Astrocyte (in vitro differentiated cells and primary cell): ENCODE results near the gene PLLP. TPM values are rescaled to one million over a fixed set of nuclear protein-coding genes. Genes with fewer than 3 reads are reported as not detected.

Source experiments
- DNase-seq: peaks from one replicate; pipeline ENCODE4 v3.0.0-alpha.2; 2010; ENCODE audit warnings: low read depth
- FAIRE-seq: peaks from 2 replicates; lab custom pipeline; 2011; peaks lifted over from hg19 to GRCh38; lab: Jason Lieb, UNC
- H2AFZ ChIP-seq: 2 replicates; pipeline ENCODE4 v1.6.0; 2012; ENCODE audit warnings: low read depth, low read length, inconsistent platforms
- H3K27ac ChIP-seq: 2 replicates; pipeline ENCODE4 v1.5.1; 2011; ENCODE audit warnings: low read depth, low read length, inconsistent platforms
- H3K27me3 ChIP-seq: 2 replicates; pipeline ENCODE4 v1.6.0; 2011; ENCODE audit warnings: low read length, inconsistent platforms; ENCODE audit not compliant: insufficient read depth
- H3K36me3 ChIP-seq: 2 replicates; pipeline ENCODE4 v1.5.1; 2011; ENCODE audit warnings: low read length, inconsistent platforms; ENCODE audit not compliant: insufficient read depth
- H3K4me1 ChIP-seq: 2 replicates; pipeline ENCODE4 v1.5.1; 2011; ENCODE audit warnings: low read length, inconsistent platforms; ENCODE audit not compliant: insufficient read depth
- H3K4me2 ChIP-seq: 2 replicates; pipeline ENCODE4 v1.6.0; 2012; ENCODE audit warnings: low read length, inconsistent platforms
- H3K4me3 ChIP-seq: 2 replicates; pipeline ENCODE4 v1.5.1; 2011; ENCODE audit warnings: low read depth, mild to moderate bottlenecking, low read length, inconsistent platforms; ENCODE audit not compliant: insufficient read depth
- H3K79me2 ChIP-seq: 2 replicates; pipeline ENCODE4 v1.6.0; 2012; ENCODE audit warnings: mild to moderate bottlenecking, low read length, inconsistent platforms; ENCODE audit not compliant: insufficient read depth
- H3K9ac ChIP-seq: 2 replicates; pipeline ENCODE4 v1.6.0; 2012; ENCODE audit warnings: mild to moderate bottlenecking, low read length, inconsistent platforms
- H3K9me3 ChIP-seq: 2 replicates; pipeline ENCODE4 v1.5.1; 2012; ENCODE audit warnings: low read depth, mild to moderate bottlenecking, low read length, inconsistent platforms; ENCODE audit not compliant: insufficient read depth
- H4K20me1 ChIP-seq: 2 replicates; pipeline ENCODE4 v1.6.0; 2012; ENCODE audit warnings: low read length, inconsistent platforms; ENCODE audit not compliant: insufficient read depth
- H3K27ac Mint-ChIP-seq: one replicate; pipeline ENCODE4 v1.8.0; 2021; ENCODE audit warnings: mild to moderate bottlenecking, mixed read lengths; ENCODE audit not compliant: unreplicated experiment
- H3K27me3 Mint-ChIP-seq: one replicate; pipeline ENCODE4 v1.8.0; 2021; ENCODE audit warnings: low read depth, mixed read lengths; ENCODE audit not compliant: unreplicated experiment
- H3K36me3 Mint-ChIP-seq: one replicate; pipeline ENCODE4 v1.8.0; 2021; ENCODE audit warnings: low read depth, mixed read lengths; ENCODE audit not compliant: unreplicated experiment
- H3K4me1 Mint-ChIP-seq: one replicate; pipeline ENCODE4 v1.8.0; 2021; ENCODE audit warnings: low read depth, mixed read lengths; ENCODE audit not compliant: unreplicated experiment
- H3K4me3 Mint-ChIP-seq: one replicate; pipeline ENCODE4 v1.8.0; 2021; ENCODE audit warnings: mild to moderate bottlenecking, moderate library complexity, mixed read lengths; ENCODE audit not compliant: unreplicated experiment
- H3K9me3 Mint-ChIP-seq: one replicate; pipeline ENCODE4 v1.8.0; 2021; ENCODE audit warnings: mild to moderate bottlenecking, mixed read lengths; ENCODE audit not compliant: unreplicated experiment
- CTCF ChIP-seq: IDR thresholded peaks from 2 replicates; pipeline ENCODE4 v1.5.1; 2011; ENCODE audit warnings: low read depth, mild to moderate bottlenecking, inconsistent platforms, low read length, moderate library complexity; ENCODE audit not compliant: insufficient read depth
- EZH2 ChIP-seq: IDR thresholded peaks from 2 replicates; pipeline ENCODE4 v1.6.1; 2012; ENCODE audit warnings: mild to moderate bottlenecking, low read length, inconsistent platforms; ENCODE audit not compliant: insufficient read depth
- total RNA-seq: library from RNA; stranded (reverse); gene quantifications from 2 replicates; pipeline ENCODE4 v1.2.1, GENCODE V29; 2021

PLLP gene
- total RNA-seq, 1 donor from 2014 or later: 0.93 TPM

- Mint-ChIP-seq H3K27me3 (no peaks in the 10 kb centered on the region), H3K9me3 (no peaks in the 10 kb centered on the region), H3K27ac (no peak overlapping the region), H3K4me1 (peaks cover 6% of the 10 kb centered on the region), H3K36me3 (peaks cover 1% of the 10 kb centered on the region), H3K4me3 (no peak overlapping the region)
- no peak overlapping the region for H2AFZ ChIP-seq
- no peaks in the 10 kb centered on the region for H3K4me1 ChIP-seq
- peaks cover 14% of the 10 kb centered on the region for H3K27me3 ChIP-seq
- H3K79me2 ChIP-seq: no peaks in the 10 kb centered on the region
- no peaks in the 10 kb centered on the region for H3K36me3 ChIP-seq
- no peak for TF ChIP-seq CTCF
- no peak for TF ChIP-seq EZH2
- H3K9me3 ChIP-seq: no peaks in the 10 kb centered on the region
- H4K20me1 ChIP-seq: no peaks in the 10 kb centered on the region
- no peak overlapping the region for H3K4me2 ChIP-seq
- FAIRE-seq (no peak), DNase-seq (no peak)
- H3K27ac ChIP-seq: no peak overlapping the region
- H3K9ac ChIP-seq: no peak overlapping the region
- no peak overlapping the region for H3K4me3 ChIP-seq
These were observed 26.3 kb upstream of the PLLP start for GRCh38 chr16:57310801-57311200.

DNA sequence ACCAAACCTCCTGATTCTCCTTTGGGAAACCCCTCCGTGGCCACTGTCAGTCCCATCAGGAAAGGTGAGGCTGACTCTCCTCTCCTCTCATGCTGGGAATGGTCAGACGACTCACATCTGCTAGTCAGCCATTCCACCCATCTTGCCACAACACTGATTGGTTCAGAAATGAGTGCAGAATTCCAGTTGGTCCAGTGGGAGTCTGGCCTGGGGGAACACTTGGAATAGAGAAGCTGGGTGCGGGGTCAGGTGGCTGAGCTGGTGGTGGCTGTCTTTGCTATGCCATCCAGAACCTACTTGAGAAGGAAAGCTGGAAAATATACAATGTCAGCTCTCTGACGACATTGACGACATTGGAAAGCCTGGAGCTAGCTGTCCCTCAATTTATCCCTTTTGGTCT lies 23.6 kb upstream of the PLLP start:
- TF ChIP-seq CTCF: no peak
- no peak for TF ChIP-seq EZH2
- no peaks in the 10 kb centered on the region for H3K79me2 ChIP-seq
- H3K27ac Mint-ChIP-seq: no peak overlapping the region
- no peaks in the 10 kb centered on the region for H3K36me3 ChIP-seq
- H3K4me2 ChIP-seq: no peak overlapping the region
- no peak overlapping the region for H3K9ac ChIP-seq
- no peaks in the 10 kb centered on the region for H3K4me1 ChIP-seq
- H3K27ac ChIP-seq: no peak overlapping the region
- DNase-seq (no peak), FAIRE-seq (no peak)
- no peak overlapping the region for H3K4me3 ChIP-seq
- H3K4me1 Mint-ChIP-seq: peaks cover 5% of the 10 kb centered on the region
- no peaks in the 10 kb centered on the region for H3K27me3 Mint-ChIP-seq
- H3K36me3 Mint-ChIP-seq: peaks cover 1% of the 10 kb centered on the region
- no peak overlapping the region for H3K4me3 Mint-ChIP-seq
- H2AFZ ChIP-seq: no peak overlapping the region
- H3K27me3 ChIP-seq: peaks cover 10% of the 10 kb centered on the region
- H4K20me1 ChIP-seq: no peaks in the 10 kb centered on the region
- no peaks in the 10 kb centered on the region for H3K9me3 Mint-ChIP-seq
- H3K9me3 ChIP-seq: no peaks in the 10 kb centered on the region

GRCh38 chr16:57307365-57307764 lies 22.9 kb upstream of the PLLP start:
- Histone ChIP-seq H3K27me3 (peaks cover 11% of the 10 kb centered on the region), H3K79me2 (no peaks in the 10 kb centered on the region), H3K4me2 (no peak overlapping the region), H4K20me1 (no peaks in the 10 kb centered on the region), H3K9me3 (no peaks in the 10 kb centered on the region), H3K36me3 (no peaks in the 10 kb centered on the region), H3K4me1 (no peaks in the 10 kb centered on the region), H3K27ac (no peak overlapping the region), H3K4me3 (no peak overlapping the region), H3K9ac (no peak overlapping the region), H2AFZ (no peak overlapping the region)
- no peaks in the 10 kb centered on the region for H3K9me3 Mint-ChIP-seq
- TF ChIP-seq CTCF: no peak
- no peak for TF ChIP-seq EZH2
- H3K36me3 Mint-ChIP-seq: peaks cover 1% of the 10 kb centered on the region
- FAIRE-seq: no peak
- no peaks in the 10 kb centered on the region for H3K27me3 Mint-ChIP-seq
- H3K27ac Mint-ChIP-seq: no peak overlapping the region
- no peak overlapping the region for H3K4me3 Mint-ChIP-seq
- no peak for DNase-seq
- H3K4me1 Mint-ChIP-seq: peaks cover 5% of the 10 kb centered on the region
